NAMALWA (cell line): ENCODE results near the gene SF3A1.

Experiments used
- DNase-seq: peaks from one replicate; pipeline ENCODE4 v3.0.0-alpha.2; 2015; ENCODE audit warnings: low spot score

SF3A1 gene

DNA sequence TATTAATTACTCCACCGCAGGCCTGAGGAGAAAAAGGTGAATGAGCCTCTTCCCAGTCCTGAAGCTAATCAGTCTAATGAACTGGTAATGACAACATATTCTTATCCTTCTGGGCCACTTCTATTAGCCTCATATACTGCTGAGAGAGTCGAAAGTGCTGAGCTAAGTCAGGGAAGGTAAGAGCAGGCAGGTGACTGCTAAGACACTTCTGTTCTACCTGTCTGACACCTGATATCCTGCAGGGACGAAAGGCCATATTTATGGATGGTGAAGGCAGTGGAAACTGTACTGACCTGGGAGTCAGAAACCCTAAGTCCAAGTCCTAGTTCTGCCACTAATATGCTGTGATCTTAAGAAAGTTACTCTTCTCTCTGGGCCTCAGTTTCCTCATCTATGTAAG is 33.4 kb downstream of the SF3A1 start:
- no peak for DNase-seq

- DNase-seq = no peak
These were observed 35.2 kb downstream of the SF3A1 start for GRCh38 chr22:30321461-30321860.

- DNase-seq = no peak
These were observed 36.6 kb downstream of the SF3A1 start for GRCh38 chr22:30320021-30320556.

GRCh38 chr22:30318799-30319419 is 37.8 kb downstream of the SF3A1 start:
- DNase-seq = no peak

GRCh38 chr22:30317778-30318177 is 38.9 kb downstream of the SF3A1 start:
- no peak for DNase-seq

DNA sequence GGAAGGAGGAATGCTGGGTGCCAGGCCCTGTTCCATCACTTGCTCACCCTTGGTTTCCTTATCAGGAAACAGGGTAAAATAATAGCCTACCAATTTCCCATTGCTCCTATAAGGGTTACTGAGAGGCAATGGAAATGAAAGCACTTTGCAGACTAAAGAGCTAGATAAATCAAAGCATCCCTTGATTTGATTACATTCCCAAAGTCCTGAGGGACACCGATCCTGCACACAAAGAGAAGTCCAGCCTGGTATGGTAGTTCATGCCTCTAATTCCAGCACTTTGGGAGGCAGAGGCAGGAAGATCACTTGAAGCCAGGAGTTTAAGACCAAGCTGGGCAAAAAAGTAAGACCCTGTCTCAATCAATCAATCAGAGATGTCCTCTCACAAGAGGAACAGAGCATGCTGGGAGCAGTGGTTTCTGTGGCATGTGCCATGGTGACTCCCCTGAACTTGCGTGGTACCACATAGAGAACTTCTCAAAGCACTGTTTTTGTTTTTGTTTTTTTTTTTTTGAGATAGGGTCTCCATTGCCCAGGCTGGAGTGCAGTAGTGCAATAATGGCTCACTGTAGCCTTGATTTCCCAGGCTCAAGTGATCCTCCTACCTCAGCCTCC is 40.6 kb downstream of the SF3A1 start:
- no peak for DNase-seq

- DNase-seq = no peak
These were observed 41.8 kb downstream of the SF3A1 start for GRCh38 chr22:30314915-30315314.

DNA sequence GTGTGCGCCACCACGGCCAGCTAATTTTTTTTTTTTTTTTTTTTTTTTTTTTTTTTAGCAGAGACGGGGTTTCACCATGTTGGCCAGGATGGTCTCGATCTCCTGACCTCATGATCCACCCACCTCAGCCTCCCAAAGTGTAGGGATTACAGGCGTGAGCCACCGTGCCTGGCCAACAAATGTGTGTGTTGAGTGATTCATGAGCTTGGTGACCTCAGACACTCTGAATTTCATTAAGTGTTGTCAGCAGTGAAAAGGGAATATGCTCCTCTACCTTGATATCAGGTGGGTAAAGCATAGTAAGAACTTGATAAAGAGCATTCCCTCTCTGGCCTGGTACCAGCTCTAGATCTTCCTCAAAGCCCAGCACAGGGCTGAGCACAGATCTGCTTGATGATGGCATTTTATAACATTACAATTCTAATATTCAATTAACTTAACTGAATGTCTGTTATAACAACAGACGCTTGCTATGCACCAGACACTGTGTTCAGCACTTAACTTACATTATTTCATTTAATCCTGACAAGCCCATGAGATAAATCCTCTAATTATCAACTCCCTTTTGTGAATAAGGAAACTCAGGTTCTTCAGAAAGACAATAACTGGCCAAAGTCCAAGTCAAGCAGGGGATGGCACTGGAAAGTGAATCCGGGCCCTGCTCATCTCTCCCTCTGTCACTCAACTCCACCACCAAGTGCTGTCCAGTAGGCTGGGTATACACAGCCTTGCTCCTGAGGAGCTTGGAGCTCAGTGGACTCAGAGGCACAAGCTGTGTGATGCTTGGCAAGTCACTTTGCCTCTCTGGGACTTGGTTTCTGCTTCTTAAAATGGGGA is 42.9 kb downstream of the SF3A1 start:
- no peak for DNase-seq

- DNase-seq = no peak
These were observed 44.6 kb downstream of the SF3A1 start for GRCh38 chr22:30312053-30312452.

DNA sequence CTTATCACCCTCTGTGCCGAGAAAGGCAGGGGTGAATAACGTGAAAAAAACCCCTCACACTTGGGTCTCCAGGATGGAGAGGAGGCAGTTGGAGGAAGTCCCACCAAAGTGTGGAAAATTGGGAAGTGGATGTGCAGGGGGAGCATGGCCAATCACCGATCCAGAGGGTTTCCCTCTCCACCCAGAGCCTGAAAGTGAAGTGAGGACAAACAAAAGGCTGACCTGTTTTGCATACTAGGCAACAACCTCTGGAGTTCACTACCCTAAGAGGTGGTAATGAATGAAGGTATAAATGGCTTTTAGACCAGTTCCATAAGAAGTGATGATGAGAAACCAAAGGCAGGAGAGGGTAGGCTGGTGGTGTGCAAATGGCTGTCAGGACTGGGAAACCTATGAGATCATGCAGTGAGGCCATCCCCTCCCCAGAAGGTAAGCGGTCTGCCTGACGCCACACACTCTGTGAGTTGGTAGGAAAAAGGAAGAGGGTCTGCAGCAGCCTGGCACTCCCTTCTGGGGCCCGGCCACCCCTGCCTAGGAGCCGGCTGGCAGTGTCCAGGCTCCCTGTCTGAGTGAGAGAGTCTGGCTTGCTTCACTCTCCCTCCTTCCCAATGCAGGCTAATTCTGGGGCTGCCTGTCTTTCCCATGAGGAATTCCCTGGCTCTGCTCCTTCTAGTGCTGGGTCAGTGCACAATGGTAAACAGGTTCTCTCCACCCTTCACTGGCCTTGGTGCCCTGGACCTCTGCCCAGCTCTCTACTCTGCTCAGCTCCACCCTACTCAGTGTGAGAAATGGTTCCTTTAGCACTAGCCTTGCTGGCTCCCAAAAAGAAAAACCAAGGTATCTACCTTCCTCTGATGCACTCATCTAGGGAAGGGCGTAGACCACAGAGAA is 45.6 kb downstream of the SF3A1 start:
- no peak for DNase-seq

GRCh38 chr22:30309951-30310741 is 46.5 kb downstream of the SF3A1 start:
- DNase-seq = no peak

DNA sequence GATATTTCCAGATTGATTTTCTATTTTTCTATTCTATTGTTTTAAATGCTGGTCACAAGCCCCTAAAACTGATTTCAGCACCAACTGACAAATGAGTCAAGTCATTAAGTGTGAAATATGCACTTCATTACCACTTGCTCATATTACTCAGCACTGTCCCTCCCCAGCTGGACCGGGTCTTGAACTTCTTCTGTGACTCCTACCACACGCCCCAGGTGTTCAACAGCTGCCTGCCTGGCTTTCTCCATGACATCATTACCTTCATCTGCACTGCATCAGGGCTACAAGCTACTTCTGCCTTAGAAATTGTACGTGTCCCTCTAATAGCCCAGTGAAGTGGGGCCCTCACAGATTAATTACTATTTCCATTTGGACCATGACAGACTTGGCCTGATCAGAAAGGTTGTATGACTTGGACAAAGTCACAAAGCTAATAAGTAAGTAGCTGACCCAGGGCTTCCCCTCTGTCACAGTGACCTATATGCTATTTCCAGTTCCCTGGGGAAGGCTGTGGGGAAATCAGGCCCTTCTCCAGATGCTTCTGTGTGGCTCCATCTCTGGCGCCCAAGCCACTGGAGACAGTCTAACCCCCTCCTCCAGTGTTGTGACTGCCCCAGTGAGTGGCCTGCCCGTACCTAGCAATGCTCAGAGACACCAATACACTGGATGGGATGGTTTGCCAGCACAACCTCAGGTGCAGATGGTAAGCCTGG is 48.0 kb downstream of the SF3A1 start:
- DNase-seq = peak; percentile 80

- no peak for DNase-seq
These were observed 48.6 kb downstream of the SF3A1 start for GRCh38 chr22:30308093-30308492.

DNA sequence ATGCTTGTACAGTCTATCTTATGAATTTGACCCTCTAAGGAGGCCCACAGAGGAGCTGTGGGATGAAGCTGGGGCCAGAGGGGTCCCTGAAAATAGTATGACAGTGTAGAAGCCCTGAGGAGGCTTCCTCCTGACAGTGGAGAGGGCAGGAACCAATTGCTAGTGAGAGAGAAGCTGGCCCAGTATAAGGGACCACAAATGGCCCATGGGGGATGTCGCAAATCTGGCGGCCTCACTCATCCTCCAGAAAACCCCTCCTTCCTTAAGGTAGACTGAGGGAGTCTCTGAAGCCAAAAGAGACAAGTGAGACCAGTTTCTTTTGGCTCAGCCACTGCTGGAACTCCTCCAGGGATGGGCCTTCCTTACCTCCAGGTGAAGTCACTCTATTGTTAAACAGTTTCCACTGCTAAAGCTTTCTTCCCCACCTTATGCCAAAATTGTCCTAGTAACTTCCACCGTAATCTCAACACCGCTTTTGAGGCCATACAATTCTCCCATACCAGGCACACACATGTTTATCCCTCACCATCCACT is 49.6 kb downstream of the SF3A1 start:
- no peak for DNase-seq

DNA sequence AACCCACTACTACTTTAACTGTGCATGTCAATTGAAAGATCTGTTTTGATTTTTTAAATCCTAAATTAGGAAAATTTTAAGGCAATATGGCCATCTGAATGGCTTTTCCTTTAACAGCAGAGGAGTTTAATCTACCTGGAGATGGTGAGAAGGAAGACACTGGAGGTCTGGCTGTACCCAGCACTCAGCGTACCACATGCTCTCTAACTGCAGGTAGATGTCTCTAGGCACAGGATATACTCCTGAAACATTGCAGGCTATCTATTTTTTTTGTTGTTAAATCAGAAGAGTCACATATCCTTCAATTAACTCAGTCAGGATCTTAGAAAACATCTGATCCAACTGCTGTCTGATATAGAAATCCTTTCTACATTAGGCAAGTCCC is 50.1 kb downstream of the SF3A1 start:
- DNase-seq = no peak

DNA sequence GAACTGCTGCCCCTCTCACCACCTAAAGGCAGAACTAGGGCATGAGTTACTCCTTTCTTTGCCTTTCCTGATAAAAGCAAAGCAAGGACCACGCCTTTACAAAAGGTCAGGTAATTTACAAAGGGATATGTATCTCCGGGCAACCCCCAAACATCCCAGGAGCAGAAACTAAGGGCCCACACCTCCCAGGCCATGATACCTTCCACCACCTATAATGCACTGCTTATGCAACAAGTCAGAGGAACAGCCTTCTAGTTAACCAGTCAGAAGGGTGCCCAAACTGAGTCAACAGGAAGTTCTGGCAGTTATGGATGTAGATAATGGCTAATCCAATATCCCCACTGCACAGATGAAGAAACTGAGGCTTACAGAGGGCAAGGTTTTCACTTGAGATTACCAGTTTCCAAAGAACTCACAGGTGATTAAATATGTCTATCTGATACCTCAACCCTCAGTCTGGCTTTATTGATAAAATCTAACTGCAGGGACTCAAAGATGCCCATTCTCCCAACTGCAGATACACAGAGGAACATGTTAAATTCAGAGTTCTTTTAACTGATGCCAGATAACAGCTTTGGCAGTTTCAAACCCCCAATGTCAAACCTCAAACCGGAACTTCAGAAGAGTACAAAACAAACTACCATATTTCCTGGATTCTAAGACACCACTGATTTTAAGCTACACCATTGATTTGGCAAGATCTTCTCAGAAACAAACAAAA is 50.6 kb downstream of the SF3A1 start:
- peak; percentile 52 for DNase-seq

- peak; percentile 60 for DNase-seq
These were observed 51.2 kb downstream of the SF3A1 start for GRCh38 chr22:30305519-30305905.

DNA sequence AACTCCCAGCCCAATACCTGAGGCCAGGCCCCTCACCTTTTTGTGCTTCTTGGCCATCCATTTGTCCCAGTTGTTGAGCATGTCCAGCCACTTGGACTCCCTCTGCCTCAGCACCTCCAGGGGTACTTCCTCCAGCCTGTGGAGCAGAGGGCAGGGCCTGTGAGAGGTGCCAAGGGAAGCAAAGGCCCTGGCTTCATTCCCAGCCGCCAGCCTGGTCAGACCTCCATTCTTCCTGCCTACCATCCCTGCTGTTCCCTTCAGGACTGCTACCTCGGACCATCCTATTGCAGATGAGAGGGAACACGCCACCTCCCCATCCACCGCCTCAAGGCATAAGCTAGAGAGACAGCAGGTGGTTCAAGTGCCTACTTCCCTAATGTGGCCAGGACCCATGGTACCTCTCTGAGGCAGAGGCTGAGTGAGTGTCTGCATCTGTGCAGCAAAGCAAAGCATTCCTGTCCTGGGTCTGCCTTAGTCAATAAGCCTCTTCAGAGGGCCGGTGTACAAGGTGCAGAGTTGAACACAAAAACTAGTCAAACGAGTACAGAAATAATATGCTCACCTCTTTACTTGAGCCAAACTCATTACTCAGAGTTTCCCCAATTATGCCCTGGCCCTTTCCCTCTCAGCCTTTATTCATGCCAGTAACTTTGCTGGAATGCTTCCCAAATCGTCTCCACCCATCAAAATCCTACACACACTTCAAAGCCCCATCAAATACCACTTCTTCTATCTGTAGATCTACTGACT is 52.0 kb downstream of the SF3A1 start:
- peak; percentile 65 for DNase-seq

- DNase-seq = no peak
These were observed 53.9 kb downstream of the SF3A1 start for GRCh38 chr22:30302810-30303138.
